ENCODE results near the gene RASAL2.

DNA sequence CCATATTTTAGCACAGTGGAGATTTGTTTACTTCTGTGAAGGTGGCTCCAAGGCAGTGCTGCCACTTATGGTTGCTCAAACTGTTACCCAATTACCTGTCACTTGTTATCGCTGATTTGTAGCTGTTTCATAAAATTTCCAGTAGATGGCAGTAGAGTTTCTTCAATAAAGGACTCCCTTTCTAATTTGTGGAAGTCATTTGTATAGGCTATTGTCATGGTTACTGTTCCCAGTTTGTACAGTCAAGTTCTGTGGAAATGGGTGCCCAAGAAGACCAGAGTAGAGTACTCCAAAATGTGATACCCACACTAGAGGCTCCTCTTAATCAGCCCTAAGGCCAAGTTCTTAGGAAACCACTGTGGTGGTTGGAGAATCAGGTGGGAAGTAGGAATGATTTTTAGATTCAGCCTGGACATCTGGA lies 216.8 kb downstream of the RASAL2 start:
- TF ChIP-seq CTCF (IDR thresholded peaks at IDR 0.05) (peak; percentile 82), EZH2 (IDR thresholded peaks at IDR 0.05; ENCODE audit: borderline replicate concordance, insufficient read depth, low read depth, low read length, poor library complexity, severe bottlenecking) (no peak)
